HT1080 (cell line): Measurements from ENCODE around the gene CD302. TPM values are rescaled to one million over a fixed set of nuclear protein-coding genes. Genes with fewer than 3 reads are reported as not detected.
"Not testable (repeated sequence)": the region's sequence is repeated elsewhere in the genome, so short reads cannot be mapped to it uniquely, and the experiment has no call there.

Source experiments
- DNase-seq: peaks from one replicate; pipeline ENCODE4 v3.0.0-alpha.2; 2015; ENCODE audit warnings: low read depth
- total RNA-seq: library from RNA; depleted of rRNA; stranded (reverse); fragments of >200 nt; shearing (Covaris generic); gene quantifications from 2 replicates; pipeline ENCODE4 v1.2.3, GENCODE V29; 2014; rRNA removed

The CD302 gene
- total RNA-seq, 1 experiment from 2014 or later: 4.9 TPM

DNA sequence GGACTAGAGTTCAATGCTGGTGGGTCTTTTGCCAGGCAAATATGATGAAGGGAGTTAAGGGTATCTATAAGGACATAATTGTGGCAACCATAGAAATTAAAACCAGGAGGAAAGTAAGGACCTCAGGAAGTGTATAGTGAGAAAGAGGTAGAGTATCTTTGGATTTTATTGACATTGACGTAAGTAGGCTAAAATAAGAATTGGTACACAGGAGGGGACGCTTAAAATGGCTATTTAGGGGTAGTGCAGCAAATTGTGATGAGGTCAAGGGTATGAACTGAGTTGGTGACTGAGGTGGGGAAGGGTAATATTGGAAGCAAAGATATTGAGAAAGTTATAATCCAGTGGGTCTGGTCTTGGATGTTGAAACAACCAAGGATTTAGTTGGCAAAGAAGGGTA is 43.0 kb downstream of the CD302 start:
- DNase-seq: no peak

- no peak for DNase-seq
Observed at GRCh38 chr2:159753797-159754196, 44.2 kb downstream of the CD302 start.

DNA sequence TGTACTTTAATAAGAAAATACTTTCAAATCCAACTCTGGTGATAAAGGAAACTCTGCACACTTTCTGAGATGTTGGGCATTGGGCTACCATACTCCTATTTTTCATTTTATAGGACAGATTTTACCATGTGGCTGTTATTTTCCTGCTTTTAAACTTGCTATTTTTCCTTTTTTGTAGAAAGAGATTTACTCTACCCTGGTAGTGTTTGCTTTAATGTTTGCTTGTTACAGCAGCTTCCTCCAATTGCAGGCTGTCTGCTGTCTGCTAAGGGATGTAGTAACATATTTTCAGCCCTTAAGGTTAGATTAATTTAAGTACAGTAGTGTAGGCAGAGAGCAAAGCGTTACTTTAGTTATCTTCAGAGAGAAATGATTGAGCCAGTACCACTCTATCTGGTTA is 47.1 kb downstream of the CD302 start:
- no peak for DNase-seq

- DNase-seq: no peak
Observed at GRCh38 chr2:159748089-159748488, 49.9 kb downstream of the CD302 start.

- not testable (repeated sequence) for DNase-seq
Observed at GRCh38 chr2:159745237-159745636, 52.8 kb downstream of the CD302 start.

DNA sequence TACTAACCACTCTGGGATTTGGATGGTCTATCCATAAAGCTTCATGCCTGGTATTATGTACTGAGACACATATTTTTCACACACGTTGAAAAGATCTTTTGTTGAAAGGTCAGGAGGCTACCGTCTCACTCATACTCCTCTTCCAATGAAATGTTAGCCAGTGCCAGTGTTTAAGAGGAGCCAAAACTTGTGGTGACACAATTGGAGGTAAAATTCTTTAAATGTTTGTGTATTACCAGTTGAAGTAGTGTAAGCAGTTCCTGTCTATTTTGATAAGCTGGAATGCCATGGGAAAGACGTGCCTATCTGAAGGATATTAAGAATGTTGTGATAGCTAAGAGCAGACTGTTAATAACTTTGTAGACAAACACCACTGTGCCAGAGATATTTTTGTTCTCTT is 53.6 kb downstream of the CD302 start:
- peak; percentile 37 for DNase-seq

DNA sequence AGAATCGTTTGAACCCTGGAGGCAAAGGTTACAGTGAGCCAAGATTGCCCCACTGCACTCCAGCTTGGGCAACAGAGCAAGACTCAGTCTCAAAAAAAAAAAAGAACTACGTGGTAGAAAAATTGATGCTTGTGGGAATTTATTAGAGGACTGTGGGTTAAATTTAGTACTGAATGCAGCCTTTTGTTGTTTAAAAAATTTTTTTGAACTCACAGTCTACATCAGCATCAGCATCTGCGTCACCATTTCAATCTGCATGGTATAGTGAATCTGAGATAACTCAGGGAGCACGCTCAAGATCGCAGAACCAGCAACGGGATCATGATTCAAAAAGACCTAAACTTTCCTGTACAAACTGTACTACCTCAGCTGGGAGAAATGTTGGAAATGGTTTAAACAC is 55.2 kb downstream of the CD302 start:
- DNase-seq: no peak

DNA sequence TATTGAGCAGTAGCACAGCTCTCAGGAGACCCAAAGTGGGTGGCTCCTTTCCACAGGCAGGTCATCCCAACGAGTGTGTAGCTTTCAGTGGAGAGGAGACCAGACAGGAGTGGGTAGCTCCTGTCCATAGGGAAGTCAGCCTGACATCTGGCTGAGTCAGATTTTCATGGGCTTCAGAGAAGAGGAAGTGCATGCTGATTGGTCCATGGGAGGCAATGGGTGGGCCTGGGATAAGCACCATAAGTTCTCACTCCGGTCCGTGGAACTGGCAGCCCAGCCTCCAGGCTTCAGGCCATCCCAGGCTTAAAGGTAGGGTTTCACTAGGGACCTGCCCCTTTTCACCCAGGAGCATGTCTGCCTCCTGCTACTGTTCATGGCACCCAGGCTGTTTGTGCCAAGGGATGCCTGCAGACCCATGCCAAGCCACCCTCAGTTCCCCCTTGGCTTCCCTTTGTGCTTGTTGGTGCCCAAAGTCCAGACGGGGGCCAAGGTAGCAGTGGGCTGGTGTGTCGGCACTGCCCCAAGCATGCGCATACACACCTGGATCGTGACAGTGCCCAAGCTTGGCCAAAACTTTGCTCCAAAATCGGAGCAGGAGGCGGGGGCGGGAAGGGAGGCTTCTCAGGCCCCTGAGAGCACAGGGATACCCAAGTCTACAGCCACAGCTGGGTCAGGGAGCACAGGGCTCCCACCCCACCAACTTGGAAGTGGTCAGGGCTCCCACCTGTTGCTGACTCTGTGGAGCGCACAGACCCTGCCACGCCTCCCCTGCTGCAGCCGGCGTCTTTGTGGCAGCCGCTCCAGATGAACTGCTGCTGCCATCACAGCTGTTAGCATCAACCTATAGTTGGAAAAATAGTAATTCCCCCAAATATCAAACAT is 59.3 kb downstream of the CD302 start:
- peak; percentile 11 for DNase-seq

DNA sequence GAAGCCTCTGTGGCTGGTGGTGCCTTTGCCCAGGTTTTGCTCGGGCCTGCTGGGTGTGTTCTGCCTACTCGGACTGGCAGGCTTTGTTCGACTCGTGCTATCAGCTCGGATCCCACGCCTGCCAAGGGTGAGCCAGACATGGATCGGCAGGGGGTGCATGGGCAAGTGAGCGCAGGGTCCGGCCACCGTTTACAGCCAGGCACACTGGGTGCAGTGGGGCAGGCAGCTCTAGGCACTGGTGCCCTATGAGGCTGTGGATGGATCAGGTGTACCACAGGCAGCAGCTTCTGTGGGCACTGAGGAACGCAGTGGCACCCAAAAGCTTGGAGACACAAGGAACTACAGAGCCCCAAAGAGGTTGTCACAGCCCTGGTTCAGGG is 60.1 kb downstream of the CD302 start:
- DNase-seq: no peak

DNA sequence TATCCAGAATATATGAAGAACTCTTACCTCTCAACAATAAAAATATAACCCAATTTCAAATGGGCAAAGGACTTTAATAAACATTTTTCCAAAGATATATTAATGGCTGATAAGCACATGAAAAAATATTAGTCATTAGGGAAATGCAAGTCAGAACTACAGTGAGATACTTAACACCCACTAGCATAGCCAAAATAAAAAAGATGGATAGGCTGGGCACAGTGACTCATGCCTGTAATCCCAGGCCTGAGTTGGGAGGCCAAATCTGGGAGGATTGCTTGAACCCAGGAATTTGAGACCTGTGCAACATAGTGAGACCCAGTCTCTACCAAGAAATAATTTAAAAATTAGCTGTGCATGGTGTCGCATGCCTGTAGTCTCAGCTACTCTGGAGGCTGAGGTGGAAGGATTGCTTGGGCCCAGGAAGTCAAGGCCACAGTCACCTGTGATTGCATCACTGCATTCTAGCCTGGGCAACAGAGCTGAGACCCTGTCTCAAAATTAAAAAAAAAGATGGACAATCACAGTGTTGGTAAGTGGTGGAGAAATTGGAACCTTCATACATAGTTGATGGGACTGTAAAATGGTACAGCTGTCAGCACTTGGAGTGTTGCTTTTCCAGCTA is 60.6 kb downstream of the CD302 start:
- no peak for DNase-seq

DNA sequence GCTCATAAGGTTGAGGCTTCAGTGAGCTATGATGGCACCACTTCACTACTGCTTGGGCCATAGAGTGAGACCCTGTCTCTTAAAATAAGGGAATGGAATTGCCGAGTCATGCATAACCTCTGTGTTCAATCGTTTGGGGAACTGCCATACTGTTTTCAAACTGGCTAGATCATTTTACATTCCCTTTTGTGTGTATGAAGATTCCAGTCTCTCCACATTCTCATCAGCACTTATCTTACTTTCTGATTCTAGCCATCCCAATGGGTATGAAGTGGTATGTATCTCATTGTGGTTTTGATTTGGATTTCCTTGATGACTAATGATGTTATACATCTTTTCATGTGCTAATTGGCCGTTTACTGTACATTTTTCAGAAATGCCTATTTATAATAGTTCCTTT is 62.0 kb downstream of the CD302 start:
- DNase-seq: peak; percentile 50

DNA sequence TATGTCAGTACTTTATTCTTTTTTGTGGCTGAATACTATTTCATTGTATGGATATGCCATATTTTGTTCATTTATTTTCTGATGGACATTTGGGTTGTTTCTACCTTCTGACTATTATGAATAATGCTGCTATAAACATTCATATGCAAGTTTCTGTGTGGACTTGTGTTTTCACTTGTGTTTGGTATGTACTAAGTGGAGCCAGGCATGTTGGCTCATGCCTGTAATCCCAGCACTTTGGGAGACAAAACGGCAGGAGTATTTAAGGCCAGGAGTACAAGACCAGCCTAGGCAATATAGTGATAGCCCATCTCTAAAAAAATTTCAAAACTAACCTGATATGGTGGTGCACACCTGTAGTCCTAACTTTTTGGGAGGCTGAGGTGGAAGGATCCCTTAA is 62.4 kb downstream of the CD302 start:
- no peak for DNase-seq

DNA sequence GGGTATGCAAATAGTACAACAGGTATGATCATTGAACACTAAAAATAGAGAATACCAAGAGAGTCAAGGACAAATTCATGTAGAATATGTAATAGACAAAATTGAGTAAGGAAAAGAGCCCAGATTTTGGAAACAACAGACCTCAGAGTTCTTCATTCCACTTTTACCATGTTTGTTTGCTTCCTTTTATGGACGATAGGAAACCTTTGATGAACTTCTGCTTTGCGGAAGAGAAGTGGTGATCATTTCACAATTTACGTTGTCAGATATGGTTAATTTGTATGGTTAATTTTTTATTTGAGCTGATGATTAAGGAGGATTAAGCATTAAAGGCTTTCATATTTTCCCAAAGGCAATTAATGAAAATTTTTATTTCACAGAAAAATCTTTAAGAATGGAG is 69.4 kb downstream of the CD302 start:
- DNase-seq: no peak

DNA sequence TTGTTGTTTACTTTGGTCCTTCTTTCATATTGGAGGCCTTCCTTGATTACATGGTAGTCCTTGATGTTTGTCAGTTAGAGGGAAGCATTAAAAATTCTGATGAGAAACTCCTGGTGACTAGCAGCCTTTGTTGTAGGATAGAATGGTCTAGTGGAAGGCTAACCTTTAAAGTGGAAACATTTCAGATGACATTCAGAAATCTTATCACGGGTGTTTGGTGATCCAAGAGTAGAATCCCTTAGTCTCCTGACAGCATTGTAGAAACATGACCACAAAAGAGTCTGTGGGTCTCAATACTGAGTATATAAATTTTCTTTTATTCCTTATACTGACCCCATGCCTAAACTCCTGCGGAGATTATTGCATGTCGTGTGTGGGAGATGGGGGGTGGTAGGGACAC is 72.3 kb downstream of the CD302 start:
- DNase-seq: no peak

DNA sequence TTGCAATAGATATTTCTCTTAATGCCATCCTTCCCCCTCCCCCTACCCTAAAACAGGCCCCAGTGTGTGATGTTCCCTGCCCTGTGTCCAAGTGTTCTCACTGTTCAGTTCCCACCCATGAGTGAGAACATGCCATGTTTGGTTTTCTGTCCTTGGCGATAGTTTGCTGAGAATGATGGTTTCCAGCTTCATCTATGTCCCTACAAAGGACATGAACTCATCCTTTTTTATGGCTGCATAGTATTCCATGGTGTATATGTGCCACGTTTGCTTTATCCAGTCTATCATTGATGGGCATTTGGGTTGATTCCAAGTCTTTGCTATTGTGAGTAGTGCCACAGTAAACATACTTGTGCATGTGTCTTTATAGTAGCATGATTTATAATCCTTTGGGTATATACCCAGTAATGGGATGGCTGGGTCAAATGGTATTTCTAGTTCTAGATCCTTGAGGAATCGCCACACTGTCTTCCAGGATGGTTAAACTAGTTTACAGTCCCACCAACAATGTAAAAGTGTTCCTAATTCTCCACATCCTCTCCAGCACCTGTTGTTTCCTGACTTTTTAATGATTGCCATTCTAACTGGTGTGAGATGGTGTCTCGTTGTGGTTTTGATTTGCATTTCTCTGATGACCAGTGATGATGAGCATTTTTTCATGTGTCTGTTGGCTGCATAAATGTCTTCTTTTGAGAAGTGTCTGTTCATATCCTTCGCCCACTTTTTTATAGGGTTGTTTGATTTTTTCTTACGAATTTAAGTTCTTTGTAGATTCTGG is 73.0 kb downstream of the CD302 start:
- DNase-seq: not testable (repeated sequence)

GRCh38 chr2:159722580-159722979 is 75.4 kb downstream of the CD302 start:
- DNase-seq: no peak

DNA sequence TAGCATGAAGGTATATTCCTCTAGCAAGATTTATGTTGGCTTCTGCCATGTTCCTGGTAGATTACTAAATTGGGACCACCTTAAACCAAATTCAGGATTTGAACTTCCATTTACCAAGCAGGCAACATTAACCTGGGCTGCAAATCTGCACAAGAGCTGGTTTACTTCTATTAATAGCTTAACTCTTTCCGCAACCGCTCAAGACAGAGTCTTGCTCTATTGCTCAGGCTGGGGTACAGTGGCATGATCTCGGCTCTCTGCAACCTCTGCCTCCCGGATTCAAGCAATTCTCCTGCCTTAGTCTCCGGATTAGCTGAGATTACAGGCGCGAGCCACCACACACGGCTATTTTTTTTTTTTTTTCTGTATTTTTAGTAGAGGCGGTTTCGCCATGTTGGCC is 77.3 kb downstream of the CD302 start:
- no peak for DNase-seq

Other genes with a start within 250 kb of the CD302 start
- gene BAZ2B, start 181.7 kb downstream of the CD302 start, total RNA-seq: 4.4 and 5.9 TPM in 2 replicates
- gene MARCHF7, start 85.7 kb downstream of the CD302 start, total RNA-seq: 80.3 and 84.1 TPM in 2 replicates
- 0.18 and 0.37 TPM in 2 replicates for gene LY75, start 106.5 kb upstream of the CD302 start, total RNA-seq